Retinal pigment epithelial cell (primary cell): ENCODE results near the gene ITPKB.

Experiments used
- DNase-seq: peaks from one replicate; pipeline ENCODE4 v3.0.0-alpha.2; 2010; ENCODE audit warnings: low read depth
- H3K4me3 ChIP-seq: 2 replicates; pipeline ENCODE4 v1.5.1; 2011; ENCODE audit warnings: mild to moderate bottlenecking, low read length, control low read depth, moderate library complexity
- CTCF ChIP-seq: conservative IDR thresholded peaks from 2 replicates; pipeline ENCODE4 v1.5.1; 2011; ENCODE audit warnings: low read depth, low read length, control low read depth, inconsistent platforms

Gene ITPKB

GRCh38 chr1:226690460-226690982 is 48.6 kb downstream of the ITPKB start:
- TF ChIP-seq CTCF = no peak
- no peak for DNase-seq
- H3K4me3 ChIP-seq = no peak overlapping the region

- H3K4me3 ChIP-seq = no peak overlapping the region
- DNase-seq = no peak
- TF ChIP-seq CTCF = no peak
Observed at GRCh38 chr1:226688808-226689207, 50.3 kb downstream of the ITPKB start.

GRCh38 chr1:226688056-226688748 is 50.9 kb downstream of the ITPKB start:
- TF ChIP-seq CTCF = no peak
- DNase-seq = no peak
- no peak overlapping the region for H3K4me3 ChIP-seq

- no peak for DNase-seq
Observed at GRCh38 chr1:226687426-226687825, 51.7 kb downstream of the ITPKB start.

GRCh38 chr1:226686440-226687425 is 52.3 kb downstream of the ITPKB start:
- no peak for TF ChIP-seq CTCF
- no peak overlapping the region for H3K4me3 ChIP-seq
- DNase-seq = no peak

More at GRCh38 chr1:226687426-226687825, 51.7 kb downstream of the ITPKB start:
- no peak for TF ChIP-seq CTCF
- no peak overlapping the region for H3K4me3 ChIP-seq

- no peak overlapping the region for H3K4me3 ChIP-seq
- DNase-seq = no peak
- no peak for TF ChIP-seq CTCF
Observed at GRCh38 chr1:226685196-226685820, 53.8 kb downstream of the ITPKB start.
